Activated B cell treated with CpG ODN at 0.5 μM for 24 hours (primary cell): ENCODE measurements around the gene TUBA1B. TPM values are rescaled to one million over a fixed set of nuclear protein-coding genes. Genes with fewer than 3 reads are reported as not detected.

Experiments used
- ATAC-seq: fragments of 200-7000 bp; cut with Tn5 transposase; one replicate; pipeline ENCODE4 v1.10.0; 2021; ENCODE audit warnings: low read depth, mild to moderate bottlenecking, moderate library complexity
- CTCF ChIA-PET: fragments of 350-600 bp; sonication (Branson Sonifier 250); formaldehyde crosslinking; loops from one replicate; lab custom pipeline; 2021; ENCODE audit warnings: antibody characterized with exemption; lab: Charles Lee
- POLR2A ChIA-PET: fragments of 350-600 bp; sonication (Branson Sonifier 250); formaldehyde crosslinking; loops from one replicate; lab custom pipeline; 2021; ENCODE audit warnings: antibody characterized with exemption; lab: Charles Lee
- DNase-seq: peaks from one replicate; pipeline ENCODE4 v3.0.0; 2022
- H3K27ac Mint-ChIP-seq: one replicate; pipeline ENCODE4 v1.8.0; 2020; ENCODE audit warnings: mixed read lengths
- H3K27me3 Mint-ChIP-seq: one replicate; pipeline ENCODE4 v1.8.0; 2021; ENCODE audit warnings: mixed read lengths
- H3K36me3 Mint-ChIP-seq: one replicate; pipeline ENCODE4 v1.8.0; 2021; ENCODE audit warnings: low read depth, mixed read lengths
- H3K4me1 Mint-ChIP-seq: one replicate; pipeline ENCODE4 v1.8.0; 2021; ENCODE audit warnings: mixed read lengths
- H3K4me3 Mint-ChIP-seq: one replicate; pipeline ENCODE4 v1.8.0; 2020; ENCODE audit warnings: mild to moderate bottlenecking, mixed read lengths
- H3K9me3 Mint-ChIP-seq: one replicate; pipeline ENCODE4 v1.8.0; 2020; ENCODE audit warnings: mixed read lengths
- CTCF ChIP-seq: fragments of 200-600 bp; IDR thresholded peaks from one replicate; pipeline ENCODE4 v1.8.0; 2022; ENCODE audit warnings: antibody characterized with exemption, mild to moderate bottlenecking
- intact Hi-C: fragments of 100-400 bp; cut with micrococcal nuclease; formaldehyde crosslinking; loops from one replicate; pipeline ENCODE4 v1.15.1; 2024
- total RNA-seq: library from RNA; stranded (reverse); gene quantifications from 2 replicates; pipeline ENCODE4 v1.2.3, GENCODE V29; 2022

The TUBA1B gene
- total RNA-seq, 1 donor from 2014 or later: 916 TPM

- no peaks in the 10 kb centered on the region for H3K36me3 Mint-ChIP-seq
- no peak for ATAC-seq
- POLR2A ChIA-PET: interaction anchor here (0.8 to 1.2 kb wide), 2 partner anchors 15 to 65 kb away, joined by 3 to 4 read pairs; partner anchors contain the start of gene RHEBL1
Measured at GRCh38 chr12:49084438-49084837, 46.8 kb downstream of the TUBA1B start.

GRCh38 chr12:49079793-49080192, 51.4 kb downstream of the TUBA1B start:
- DNase-seq: no peak
- ChIA-PET POLR2A (interaction anchor here (0.6 to 0.8 kb wide), 2 partner anchors 31 to 83 kb away, joined by 3 read pairs; partner anchors contain the start of gene LMBR1L), CTCF (interaction anchor here (2.3 kb wide), 1 partner anchor 9 kb away, joined by 9 read pairs; no protein-coding TSS in a partner anchor)

More at GRCh38 chr12:49084438-49084837, 46.8 kb downstream of the TUBA1B start:
- no peak overlapping the region for H3K27ac Mint-ChIP-seq
- no peak overlapping the region for H3K4me3 Mint-ChIP-seq
- H3K4me1 Mint-ChIP-seq: peaks cover 13% of the 10 kb centered on the region
- H3K9me3 Mint-ChIP-seq: no peaks in the 10 kb centered on the region
- CTCF ChIA-PET: interaction anchor here (1.0 to 1.8 kb wide), 2 partner anchors 20 to 21 kb away, joined by 3 to 7 read pairs; no protein-coding TSS in a partner anchor
- intact Hi-C loops: no loop called here
- no peak for TF ChIP-seq CTCF
- peaks cover 11% of the 10 kb centered on the region for H3K27me3 Mint-ChIP-seq
- no peak for DNase-seq

More at GRCh38 chr12:49079793-49080192, 51.4 kb downstream of the TUBA1B start:
- Mint-ChIP-seq H3K9me3 (no peaks in the 10 kb centered on the region), H3K36me3 (no peaks in the 10 kb centered on the region), H3K4me3 (no peak overlapping the region), H3K27me3 (peaks cover 2% of the 10 kb centered on the region), H3K4me1 (no peaks in the 10 kb centered on the region), H3K27ac (no peak overlapping the region)
- intact Hi-C loops: no loop called here
- no peak for TF ChIP-seq CTCF
- ATAC-seq: no peak

Other genes starting within 250 kb of the TUBA1B start
- 22.9 and 26.1 TPM in 2 replicates for gene FKBP11, start 205.9 kb downstream of the TUBA1B start, total RNA-seq
- gene ARF3, start 173.9 kb downstream of the TUBA1B start, total RNA-seq: 113 and 119 TPM in 2 replicates
- 0.22 TPM in 1 of 2 replicates, not detected in the other for gene WNT10B, start 159.7 kb downstream of the TUBA1B start, total RNA-seq
- gene WNT1, start 153.1 kb downstream of the TUBA1B start, total RNA-seq: not detected in 2 replicates
- gene DDN, start 132.0 kb downstream of the TUBA1B start, total RNA-seq: 0.20 and 0.44 TPM in 2 replicates
- 55.3 and 70.5 TPM in 2 replicates for gene PRKAG1, start 112.6 kb downstream of the TUBA1B start, total RNA-seq
- gene KMT2D, start 70.6 kb downstream of the TUBA1B start, total RNA-seq: 127 and 136 TPM in 2 replicates
- gene RHEBL1, start 61.4 kb downstream of the TUBA1B start, total RNA-seq: 3.2 and 3.3 TPM in 2 replicates
- 0.09 TPM in 1 of 2 replicates, not detected in the other for gene DHH, start 36.6 kb downstream of the TUBA1B start, total RNA-seq
- gene LMBR1L, start 20.5 kb downstream of the TUBA1B start, total RNA-seq: 64.2 and 79.9 TPM in 2 replicates
- 114 and 115 TPM in 2 replicates for gene TUBA1A, start 57.7 kb upstream of the TUBA1B start, total RNA-seq
- 141 and 142 TPM in 2 replicates for gene TUBA1C, start 133.7 kb upstream of the TUBA1B start, total RNA-seq
- not detected in 2 replicates for gene PRPH, start 163.8 kb upstream of the TUBA1B start, total RNA-seq
- 2.0 and 3.1 TPM in 2 replicates for gene TROAP, start 191.9 kb upstream of the TUBA1B start, total RNA-seq
- gene C1QL4, start 205.8 kb upstream of the TUBA1B start, total RNA-seq: not detected in 2 replicates
- gene DNAJC22, start 215.5 kb upstream of the TUBA1B start, total RNA-seq: not detected in 2 replicates
- gene SPATS2, start 236.1 kb upstream of the TUBA1B start, total RNA-seq: 18.9 and 22.2 TPM in 2 replicates